Right kidney (tissue), 1 donor: ENCODE measurements around the gene ENO2.
A peak's percentile ranks its signal among the peaks of the same experiment; 100 is the strongest.

Source experiments
- DNase-seq: peaks from one replicate; pipeline ENCODE4 v3.0.0-alpha.2; 2016

Gene ENO2

DNA sequence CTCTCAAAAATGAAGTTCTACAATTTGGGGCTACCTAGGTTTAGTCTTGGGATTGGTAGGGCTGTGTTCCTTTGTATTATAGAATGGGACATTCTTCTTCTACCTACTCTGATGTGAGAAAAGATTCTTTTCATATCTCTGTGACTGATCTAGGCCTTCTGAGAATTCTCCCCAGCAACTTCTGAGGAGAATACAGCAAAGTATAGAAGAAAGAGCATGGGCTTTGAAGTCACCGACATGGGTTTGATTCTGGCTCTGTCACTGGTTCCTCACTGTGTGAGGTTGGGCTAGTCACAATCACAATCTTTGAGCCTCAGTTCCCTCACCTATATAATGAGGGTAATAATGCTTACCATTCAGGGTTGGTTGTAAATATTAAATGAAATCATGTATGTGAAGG, 18.4 kb downstream of the ENO2 start:
- DNase-seq: no peak

DNA sequence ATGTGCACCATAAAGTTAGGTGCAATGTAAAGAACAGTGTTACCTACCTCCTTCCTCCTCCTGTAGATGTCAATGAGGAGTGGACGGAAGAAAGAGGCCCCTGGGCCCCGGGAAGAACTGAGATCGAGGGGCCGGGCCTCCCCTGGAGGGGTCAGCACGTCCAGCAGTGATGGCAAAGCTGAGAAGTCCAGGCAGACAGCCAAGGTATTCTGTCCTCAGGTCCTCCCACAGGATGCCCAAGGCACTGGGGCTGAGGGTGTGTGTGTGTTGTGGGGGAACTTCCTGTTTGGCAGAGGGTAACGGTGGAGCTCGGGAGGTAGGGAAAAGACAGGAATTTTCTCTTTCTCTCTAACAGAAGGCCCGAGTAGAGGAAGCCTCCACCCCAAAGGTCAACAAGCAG, 19.7 kb downstream of the ENO2 start:
- DNase-seq: no peak

DNA sequence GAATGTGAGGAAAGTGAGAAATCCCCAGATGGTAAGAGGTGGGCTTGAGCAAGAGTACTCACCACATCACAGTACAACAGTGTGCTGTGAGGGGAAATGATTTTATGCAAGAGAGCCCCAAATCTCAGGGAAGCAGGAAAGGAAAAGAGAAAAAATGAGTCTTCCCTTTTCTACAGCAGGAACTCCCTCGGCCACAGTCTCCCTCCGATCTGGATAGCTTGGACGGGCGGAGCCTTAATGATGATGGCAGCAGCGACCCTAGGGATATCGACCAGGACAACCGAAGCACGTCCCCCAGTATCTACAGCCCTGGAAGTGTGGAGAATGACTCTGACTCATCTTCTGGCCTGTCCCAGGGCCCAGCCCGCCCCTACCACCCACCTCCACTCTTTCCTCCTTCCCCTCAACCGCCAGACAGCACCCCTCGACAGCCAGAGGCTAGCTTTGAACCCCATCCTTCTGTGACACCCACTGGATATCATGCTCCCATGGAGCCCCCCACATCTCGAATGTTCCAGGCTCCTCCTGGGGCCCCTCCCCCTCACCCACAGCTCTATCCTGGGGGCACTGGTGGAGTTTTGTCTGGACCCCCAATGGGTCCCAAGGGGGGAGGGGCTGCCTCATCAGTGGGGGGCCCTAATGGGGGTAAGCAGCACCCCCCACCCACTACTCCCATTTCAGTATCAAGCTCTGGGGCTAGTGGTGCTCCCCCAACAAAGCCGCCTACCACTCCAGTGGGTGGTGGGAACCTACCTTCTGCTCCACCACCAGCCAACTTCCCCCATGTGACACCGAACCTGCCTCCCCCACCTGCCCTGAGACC, 21.2 kb downstream of the ENO2 start:
- DNase-seq: no peak

DNA sequence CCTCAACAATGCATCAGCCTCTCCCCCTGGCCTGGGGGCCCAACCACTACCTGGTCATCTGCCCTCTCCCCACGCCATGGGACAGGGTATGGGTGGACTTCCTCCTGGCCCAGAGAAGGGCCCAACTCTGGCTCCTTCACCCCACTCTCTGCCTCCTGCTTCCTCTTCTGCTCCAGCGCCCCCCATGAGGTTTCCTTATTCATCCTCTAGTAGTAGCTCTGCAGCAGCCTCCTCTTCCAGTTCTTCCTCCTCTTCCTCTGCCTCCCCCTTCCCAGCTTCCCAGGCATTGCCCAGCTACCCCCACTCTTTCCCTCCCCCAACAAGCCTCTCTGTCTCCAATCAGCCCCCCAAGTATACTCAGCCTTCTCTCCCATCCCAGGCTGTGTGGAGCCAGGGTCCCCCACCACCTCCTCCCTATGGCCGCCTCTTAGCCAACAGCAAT, 21.8 kb downstream of the ENO2 start:
- no peak for DNase-seq

DNA sequence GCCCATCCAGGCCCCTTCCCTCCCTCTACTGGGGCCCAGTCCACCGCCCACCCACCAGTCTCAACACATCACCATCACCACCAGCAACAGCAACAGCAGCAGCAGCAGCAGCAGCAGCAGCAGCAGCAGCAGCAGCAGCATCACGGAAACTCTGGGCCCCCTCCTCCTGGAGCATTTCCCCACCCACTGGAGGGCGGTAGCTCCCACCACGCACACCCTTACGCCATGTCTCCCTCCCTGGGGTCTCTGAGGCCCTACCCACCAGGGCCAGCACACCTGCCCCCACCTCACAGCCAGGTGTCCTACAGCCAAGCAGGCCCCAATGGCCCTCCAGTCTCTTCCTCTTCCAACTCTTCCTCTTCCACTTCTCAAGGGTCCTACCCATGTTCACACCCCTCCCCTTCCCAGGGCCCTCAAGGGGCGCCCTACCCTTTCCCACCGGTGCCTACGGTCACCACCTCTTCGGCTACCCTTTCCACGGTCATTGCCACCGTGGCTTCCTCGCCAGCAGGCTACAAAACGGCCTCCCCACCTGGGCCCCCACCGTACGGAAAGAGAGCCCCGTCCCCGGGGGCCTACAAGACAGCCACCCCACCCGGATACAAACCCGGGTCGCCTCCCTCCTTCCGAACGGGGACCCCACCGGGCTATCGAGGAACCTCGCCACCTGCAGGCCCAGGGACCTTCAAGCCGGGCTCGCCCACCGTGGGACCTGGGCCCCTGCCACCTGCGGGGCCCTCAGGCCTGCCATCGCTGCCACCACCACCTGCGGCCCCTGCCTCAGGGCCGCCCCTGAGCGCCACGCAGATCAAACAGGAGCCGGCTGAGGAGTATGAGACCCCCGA, 22.5 kb downstream of the ENO2 start:
- DNase-seq: peak; percentile 47

DNA sequence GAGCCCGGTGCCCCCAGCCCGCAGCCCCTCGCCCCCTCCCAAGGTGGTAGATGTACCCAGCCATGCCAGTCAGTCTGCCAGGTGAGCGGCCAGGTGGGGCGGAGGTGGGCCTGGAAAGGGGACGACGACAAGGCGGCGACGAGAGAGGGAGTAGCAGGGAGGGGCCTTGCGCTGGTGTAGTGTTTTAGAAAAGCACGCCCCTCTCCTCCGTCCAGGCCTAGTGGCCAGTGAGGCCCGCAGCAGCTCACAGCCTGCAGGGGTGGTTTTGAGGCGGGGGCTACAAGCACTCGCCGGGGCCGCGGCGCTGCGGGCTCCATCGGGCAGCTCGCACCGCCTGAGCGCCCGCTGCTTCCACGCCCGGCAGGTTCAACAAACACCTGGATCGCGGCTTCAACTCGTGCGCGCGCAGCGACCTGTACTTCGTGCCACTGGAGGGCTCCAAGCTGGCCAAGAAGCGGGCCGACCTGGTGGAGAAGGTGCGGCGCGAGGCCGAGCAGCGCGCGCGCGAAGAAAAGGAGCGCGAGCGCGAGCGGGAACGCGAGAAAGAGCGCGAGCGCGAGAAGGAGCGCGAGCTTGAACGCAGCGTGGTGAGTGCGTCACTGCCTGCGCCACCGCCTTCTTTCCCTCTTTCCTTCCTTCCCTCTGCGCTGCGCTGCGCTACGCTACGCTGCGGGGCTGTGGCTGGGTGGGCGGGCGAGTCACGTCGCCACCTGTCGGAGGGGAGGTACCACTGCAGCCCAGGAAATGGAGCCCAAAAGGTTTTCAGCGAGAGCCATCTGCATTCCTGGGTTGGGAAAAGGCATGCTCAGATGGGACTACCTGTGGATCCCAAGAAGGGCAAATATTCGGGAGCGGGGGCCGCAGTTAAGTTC, 23.3 kb downstream of the ENO2 start:
- DNase-seq: peak; percentile 97

DNA sequence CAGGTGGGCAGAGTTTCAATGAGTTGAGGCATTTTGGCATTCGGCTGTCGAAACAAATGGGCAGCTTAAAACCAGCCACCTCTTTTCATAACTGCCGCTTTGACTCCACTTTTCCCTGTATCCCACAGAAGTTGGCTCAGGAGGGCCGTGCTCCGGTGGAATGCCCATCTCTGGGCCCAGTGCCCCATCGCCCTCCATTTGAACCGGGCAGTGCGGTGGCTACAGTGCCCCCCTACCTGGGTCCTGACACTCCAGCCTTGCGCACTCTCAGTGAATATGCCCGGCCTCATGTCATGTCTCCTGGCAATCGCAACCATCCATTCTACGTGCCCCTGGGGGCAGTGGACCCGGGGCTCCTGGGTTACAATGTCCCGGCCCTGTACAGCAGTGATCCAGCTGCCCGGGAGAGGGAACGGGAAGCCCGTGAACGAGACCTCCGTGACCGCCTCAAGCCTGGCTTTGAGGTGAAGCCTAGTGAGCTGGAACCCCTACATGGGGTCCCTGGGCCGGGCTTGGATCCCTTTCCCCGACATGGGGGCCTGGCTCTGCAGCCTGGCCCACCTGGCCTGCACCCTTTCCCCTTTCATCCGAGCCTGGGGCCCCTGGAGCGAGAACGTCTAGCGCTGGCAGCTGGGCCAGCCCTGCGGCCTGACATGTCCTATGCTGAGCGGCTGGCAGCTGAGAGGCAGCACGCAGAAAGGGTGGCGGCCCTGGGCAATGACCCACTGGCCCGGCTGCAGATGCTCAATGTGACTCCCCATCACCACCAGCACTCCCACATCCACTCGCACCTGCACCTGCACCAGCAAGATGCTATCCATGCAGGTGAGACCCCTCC, 24.2 kb downstream of the ENO2 start:
- DNase-seq: no peak

DNA sequence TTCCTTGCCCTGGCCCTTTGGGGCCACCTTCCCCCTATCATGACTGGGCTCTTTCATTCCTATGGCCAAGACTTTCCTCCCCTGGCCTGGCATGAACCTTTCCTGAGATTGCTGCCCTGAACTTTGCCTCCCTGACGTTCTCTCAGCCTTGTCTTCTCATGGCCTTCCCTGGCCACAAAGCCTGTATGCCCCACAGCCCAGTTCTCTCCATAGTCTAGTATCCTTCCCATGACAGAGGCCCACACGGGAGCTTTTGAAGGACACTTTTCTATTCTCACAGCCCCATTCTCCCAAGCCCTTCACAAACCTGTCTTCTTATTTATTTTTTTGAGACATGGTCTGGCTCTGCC, 24.8 kb downstream of the ENO2 start:
- DNase-seq: no peak

DNA sequence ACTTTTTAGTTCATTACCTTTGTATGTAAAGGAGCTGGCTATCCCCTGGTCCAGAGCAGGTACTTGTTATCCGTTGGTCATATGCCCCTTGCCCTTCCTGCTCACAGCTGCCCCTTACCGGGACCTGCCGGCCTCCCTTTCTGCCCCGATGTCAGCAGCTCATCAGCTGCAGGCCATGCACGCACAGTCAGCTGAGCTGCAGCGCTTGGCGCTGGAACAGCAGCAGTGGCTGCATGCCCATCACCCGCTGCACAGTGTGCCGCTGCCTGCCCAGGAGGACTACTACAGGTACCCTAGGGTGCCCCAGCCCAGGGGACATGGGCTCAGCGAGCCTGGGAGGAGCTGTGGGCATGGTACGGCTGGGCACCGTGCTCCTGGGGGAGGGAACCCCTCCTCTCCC, 26.9 kb downstream of the ENO2 start:
- no peak for DNase-seq

DNA sequence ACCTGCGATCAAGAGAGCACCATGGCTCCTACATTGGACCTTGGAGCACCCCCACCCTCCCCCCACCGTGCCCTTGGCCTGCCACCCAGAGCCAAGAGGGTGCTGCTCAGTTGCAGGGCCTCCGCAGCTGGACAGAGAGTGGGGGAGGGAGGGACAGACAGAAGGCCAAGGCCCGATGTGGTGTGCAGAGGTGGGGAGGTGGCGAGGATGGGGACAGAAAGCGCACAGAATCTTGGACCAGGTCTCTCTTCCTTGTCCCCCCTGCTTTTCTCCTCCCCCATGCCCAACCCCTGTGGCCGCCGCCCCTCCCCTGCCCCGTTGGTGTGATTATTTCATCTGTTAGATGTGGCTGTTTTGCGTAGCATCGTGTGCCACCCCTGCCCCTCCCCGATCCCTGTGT, 27.4 kb downstream of the ENO2 start:
- DNase-seq: no peak

DNA sequence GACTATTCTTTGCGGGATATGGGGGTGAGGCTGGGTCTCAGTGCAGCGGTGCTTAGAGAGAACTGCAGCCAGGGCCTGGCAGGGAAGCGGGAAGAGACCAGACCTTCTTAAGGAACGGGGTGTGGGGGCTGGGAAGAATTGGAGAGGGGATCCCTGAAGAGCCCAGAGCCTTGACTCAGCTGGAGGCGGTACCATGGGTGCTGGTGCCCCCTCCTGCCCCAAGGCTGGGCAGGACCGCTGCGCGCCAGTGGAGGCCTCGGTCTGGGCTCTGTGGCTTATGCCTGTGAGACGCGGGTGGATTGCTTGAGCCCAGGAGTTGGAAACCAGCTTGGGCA, 27.9 kb downstream of the ENO2 start:
- DNase-seq: no peak

DNA sequence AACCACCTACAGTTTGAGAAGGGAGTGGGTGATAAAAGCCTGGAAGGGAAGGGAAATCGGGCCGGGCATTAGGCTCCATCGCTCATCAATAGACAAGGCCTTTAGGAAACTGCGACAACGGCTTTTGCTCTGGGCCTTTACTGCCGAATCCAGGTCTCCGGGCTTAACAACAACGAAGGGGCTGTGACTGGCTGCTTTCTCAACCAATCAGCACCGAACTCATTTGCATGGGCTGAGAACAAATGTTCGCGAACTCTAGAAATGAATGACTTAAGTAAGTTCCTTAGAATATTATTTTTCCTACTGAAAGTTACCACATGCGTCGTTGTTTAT, 29.0 kb downstream of the ENO2 start:
- peak; percentile 92 for DNase-seq

DNA sequence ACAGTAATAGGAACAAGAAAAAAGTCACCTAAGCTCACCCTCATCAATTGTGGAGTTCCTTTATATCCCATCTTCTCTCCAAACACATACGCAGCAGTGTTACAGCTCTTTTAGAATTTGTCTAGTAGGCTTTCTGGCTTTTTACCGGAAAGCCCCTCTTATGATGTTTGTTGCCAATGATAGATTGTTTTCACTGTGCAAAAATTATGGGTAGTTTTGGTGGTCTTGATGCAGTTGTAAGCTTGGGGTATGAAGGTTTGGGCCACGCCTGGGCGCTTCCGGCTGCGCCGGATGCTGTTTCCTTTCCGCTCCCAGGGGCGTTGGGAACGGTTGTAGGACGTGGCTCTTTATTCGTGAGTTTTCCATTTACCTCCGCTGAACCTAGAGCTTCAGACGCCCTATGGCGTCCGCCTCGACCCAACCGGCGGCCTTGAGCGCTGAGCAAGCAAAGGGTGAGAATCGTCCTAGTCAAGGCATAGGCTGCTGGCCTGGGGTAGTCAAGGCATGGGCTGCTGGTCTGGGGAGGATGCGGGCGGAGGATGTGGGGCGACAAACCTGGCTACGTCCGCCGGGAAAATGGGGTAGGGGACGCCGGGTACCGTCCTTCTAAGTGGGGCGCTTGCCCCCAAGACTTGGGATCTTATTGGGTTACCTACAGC, 29.5 kb downstream of the ENO2 start, which contains the start of the genes C12orf57 and RNU7-1:
C12orf57 (plus strand) TSS at position 301 of the 659 bp plus-strand sequence; CDS start at position 401, 100 bp downstream.
RNU7-1 (plus strand) TSS at position 95 of the 659 bp plus-strand sequence.
- peak; percentile 93 for DNase-seq

DNA sequence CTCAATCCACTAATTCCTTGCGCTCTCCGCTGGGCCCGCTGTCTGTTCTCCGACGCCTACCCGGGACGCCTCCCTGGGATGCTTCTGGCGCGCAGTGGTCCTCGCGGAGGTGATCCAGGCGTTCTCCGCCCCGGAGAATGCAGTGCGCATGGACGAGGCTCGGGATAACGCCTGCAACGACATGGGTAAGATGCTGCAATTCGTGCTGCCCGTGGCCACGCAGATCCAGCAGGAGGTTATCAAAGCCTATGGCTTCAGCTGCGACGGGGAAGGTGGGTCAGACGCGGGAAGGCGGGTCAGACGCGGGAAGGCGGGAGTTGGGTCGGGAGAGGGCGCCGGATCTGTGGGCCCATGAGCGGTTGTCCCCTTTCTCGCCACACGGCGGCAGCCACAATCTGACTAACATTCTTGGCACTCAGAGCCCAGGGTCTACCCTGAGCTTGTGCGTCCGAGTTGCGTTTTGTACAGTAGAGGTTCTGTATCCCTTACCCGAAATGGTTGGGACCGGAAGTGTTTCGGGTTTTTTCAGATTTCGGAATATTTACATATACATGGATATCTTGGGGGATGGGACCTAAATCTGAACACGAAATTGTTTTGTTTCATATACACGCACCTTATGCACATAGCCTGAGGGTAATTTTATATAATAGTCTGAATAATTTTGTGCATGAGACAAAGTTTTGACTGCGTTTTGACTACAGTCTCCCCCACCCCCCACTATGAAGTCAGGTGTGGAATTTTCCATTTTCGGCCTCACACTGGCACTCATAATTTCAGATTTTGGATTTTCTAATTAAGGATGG, 30.2 kb downstream of the ENO2 start:
- DNase-seq: peak; percentile 90

DNA sequence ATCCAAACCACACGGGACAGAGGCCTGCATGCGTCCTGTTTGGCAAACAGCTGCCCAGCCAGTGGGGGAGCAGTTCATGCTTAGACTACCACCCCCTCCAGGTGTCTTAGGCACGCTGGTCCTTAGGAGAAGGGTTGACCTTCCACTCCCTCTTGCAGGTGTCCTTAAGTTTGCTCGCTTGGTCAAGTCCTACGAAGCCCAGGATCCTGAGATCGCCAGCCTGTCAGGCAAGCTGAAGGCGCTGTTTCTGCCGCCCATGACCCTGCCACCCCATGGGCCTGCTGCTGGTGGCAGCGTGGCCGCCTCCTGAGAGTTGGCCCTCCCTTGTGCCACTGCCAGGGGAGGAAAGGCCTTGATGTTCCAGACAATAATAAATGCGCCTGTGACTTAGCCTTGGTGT, 31.2 kb downstream of the ENO2 start:
- DNase-seq: no peak

DNA sequence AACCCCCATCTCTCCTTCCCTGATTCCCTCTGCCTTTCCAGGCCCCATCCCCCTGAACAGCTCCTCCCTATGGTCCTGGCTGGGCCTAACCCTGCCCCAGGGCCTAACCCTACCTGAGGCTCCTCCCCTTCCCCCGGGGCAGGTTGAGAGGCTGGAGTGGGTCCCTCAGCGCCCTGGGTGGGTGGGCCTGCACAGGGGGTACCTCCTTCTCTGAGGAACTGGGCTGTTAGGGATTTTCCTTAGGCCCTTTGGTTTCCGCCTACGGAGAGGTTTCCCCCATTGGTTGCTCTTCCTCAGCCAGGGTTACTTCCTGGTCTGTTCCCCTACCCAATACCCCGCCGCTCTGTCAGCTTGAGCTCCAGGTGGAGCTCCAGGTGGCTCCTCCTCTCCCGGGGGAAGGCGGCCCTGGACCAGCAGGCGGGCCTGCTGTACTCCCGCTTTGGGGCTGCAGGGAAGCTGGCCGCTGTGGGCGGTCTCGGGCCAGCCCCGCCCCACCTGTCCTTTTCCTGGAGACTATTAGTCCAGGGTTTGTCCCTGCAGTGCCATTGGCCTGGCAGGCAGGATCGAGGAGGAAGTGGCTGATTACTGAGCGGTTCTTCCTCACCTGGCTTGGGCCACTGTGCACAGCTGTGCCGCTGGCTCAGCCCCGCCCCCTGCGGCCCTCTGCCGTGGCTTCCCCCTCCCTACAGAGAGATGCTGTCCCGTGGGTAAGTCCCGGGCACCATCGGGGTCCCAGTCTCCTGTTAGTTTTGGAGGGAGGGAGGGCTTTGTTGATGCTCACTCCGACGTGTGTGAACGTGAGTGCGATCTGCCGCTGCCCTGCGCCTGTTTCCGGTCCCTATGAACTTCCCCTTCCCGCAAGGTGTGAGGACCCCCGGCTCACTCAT, 31.9 kb downstream of the ENO2 start:
- DNase-seq: peak; percentile 68

DNA sequence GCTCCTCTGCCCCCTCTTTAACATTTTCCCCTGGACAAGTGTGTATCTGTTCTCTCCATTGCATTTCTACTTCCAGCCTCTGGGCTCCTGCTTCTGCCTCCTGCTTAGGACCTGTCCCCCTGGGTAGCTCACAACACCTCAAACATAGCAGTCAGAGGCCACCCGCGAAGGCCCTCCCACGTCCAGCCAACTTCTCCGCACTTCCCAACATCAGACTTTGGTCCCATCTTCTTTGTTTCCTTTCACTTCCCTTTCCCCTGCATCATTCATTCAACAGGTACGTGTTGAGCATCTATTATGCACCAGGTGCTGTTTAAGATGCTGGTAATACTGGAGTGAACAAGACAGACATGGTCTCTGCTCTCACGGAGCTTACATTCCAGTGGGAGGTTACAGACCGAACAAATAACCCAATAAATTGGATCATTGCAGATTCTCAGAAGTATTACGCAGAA, 32.6 kb downstream of the ENO2 start:
- DNase-seq: no peak

DNA sequence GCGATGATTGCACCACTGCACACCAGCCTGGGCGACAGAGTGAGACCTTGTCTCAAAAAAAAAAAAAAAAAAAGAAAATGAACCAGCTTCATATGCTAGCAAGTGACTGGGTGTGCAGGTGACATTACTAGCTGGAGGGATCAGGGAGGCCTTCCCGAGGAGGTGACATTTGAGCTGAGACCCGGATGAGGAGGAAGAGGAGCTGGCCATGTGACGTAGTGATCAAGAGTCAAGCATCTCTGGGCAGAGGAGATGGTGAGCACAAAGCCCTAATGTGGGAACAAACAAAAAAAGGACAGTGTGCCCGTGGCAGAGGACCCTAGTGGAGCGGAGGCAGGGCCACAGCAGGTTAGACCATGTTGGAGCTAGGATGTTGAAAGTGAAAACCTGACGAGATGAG, 33.2 kb downstream of the ENO2 start:
- DNase-seq: no peak
